ENCODE measurements around the gene CAPN5.

DNA sequence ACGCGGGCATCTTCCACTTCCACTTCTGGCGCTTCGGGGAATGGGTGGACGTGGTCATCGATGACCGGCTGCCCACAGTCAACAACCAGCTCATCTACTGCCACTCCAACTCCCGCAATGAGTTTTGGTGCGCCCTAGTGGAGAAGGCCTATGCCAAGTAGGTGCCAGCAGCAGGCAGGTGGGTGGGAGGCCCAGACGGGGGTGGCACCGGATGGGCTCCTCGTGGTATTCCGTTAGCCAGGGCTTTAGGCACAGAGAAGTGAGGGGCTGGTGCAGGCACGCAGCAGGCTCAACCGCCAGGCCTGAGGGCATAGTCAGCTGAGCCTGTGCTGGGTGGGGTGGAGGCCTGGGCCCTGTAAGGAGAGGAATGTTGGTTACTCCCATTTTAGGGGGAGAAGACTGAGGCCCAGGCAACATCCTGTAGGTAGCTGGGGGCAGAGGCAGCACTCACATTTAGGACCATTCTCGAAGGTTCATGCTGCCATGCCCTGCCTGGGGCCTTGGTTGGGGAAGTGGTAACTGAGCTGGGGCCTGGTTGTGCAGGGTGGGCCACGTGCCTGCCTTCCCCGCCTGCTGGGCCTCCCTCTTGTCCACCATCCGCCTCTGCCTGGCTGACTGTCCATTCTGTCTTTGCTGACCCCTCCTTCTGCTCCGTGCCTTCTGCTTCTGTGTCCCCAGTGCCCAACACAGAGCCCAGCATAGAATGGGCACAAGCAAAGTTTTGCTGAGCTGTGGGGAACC is 46.0 kb downstream of the CAPN5 start:
- TF ChIP-seq TP53 (CRISPR knock-in tag; IDR thresholded peaks at IDR 0.05) (no peak), POLR2A (IDR thresholded peaks at IDR 0.05; ENCODE audit: low read length) (no peak), CHD2 (IDR thresholded peaks at IDR 0.05; ENCODE audit: low read length, partially characterized antibody) (no peak)
- TF ChIP-seq, protein P1, sequence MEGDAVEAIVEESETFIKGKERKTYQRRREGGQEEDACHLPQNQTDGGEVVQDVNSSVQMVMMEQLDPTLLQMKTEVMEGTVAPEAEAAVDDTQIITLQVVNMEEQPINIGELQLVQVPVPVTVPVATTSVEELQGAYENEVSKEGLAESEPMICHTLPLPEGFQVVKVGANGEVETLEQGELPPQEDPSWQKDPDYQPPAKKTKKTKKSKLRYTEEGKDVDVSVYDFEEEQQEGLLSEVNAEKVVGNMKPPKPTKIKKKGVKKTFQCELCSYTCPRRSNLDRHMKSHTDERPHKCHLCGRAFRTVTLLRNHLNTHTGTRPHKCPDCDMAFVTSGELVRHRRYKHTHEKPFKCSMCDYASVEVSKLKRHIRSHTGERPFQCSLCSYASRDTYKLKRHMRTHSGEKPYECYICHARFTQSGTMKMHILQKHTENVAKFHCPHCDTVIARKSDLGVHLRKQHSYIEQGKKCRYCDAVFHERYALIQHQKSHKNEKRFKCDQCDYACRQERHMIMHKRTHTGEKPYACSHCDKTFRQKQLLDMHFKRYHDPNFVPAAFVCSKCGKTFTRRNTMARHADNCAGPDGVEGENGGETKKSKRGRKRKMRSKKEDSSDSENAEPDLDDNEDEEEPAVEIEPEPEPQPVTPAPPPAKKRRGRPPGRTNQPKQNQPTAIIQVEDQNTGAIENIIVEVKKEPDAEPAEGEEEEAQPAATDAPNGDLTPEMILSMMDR (IDR thresholded peaks at IDR 0.05) = no peak
